ENCODE data around the gene CLECL1. TPM values are rescaled to one million over a fixed set of nuclear protein-coding genes. Genes with fewer than 3 reads are reported as not detected.

CLECL1 gene
- total and polyA plus RNA-seq, 2 experiments from 2014 or later: not detected

- DNase-seq (ENCODE audit: low spot score): no peak
Observed at GRCh38 chr12:9752145-9752933, 19.4 kb upstream of the CLECL1 start.

More at GRCh38 chr12:9752145-9752933, 19.4 kb upstream of the CLECL1 start:
- Histone ChIP-seq H3F3A (replicated peaks; ENCODE audit: low read depth) (no peaks in the 10 kb centered on the region), H3K4me3 (no peak overlapping the region), H2AFZ (no peak overlapping the region), H3K4me2 (no peak overlapping the region), H4K20me1 (replicated peaks; ENCODE audit: insufficient read depth) (no peaks in the 10 kb centered on the region), H3K9me2 (ENCODE audit: insufficient read depth) (no peaks in the 10 kb centered on the region), H3K36me3 (ENCODE audit: insufficient read depth) (no peaks in the 10 kb centered on the region), H3K4me1 (ENCODE audit: insufficient read depth) (peaks cover 8% of the 10 kb centered on the region; the same call in 1 of the 2 replicates), H3K79me2 (replicated peaks; ENCODE audit: insufficient read depth) (no peaks in the 10 kb centered on the region), H3K27ac (ENCODE audit: low read depth) (no peak overlapping the region), H3K27me3 (ENCODE audit: insufficient read depth) (no peaks in the 10 kb centered on the region)
- no peaks in the 10 kb centered on the region for H3K9me3 Mint-ChIP-seq
- peaks cover 13% of the 10 kb centered on the region; the same call in 2 of the 3 replicates for H3K4me1 Mint-ChIP-seq
- H3K4me3 Mint-ChIP-seq: no peak overlapping the region
- no peak for ATAC-seq
- H3K27me3 Mint-ChIP-seq (ENCODE audit: insufficient read depth, low read depth, poor library complexity): peaks cover 5% of the 10 kb centered on the region
- no peaks in the 10 kb centered on the region for H3K36me3 Mint-ChIP-seq (ENCODE audit: low read depth)
- TF ChIP-seq ZNF114 (CRISPR knock-in tag; IDR thresholded peaks at IDR 0.05) (no peak), CREB1 (CRISPR knock-in tag; IDR thresholded peaks at IDR 0.05; ENCODE audit: low read depth) (no peak), ZNF462 (CRISPR knock-in tag; IDR thresholded peaks at IDR 0.05) (no peak), EZH2phosphoT487 (IDR thresholded peaks at IDR 0.05; ENCODE audit: unreplicated experiment) (no peak), EZH2 (IDR thresholded peaks at IDR 0.05; ENCODE audit: low read depth, unreplicated experiment) (no peak), JUNB (IDR thresholded peaks at IDR 0.05; ENCODE audit: unreplicated experiment) (no peak), NANOG (IDR thresholded peaks at IDR 0.05; ENCODE audit: borderline replicate concordance) (no peak), POLR2AphosphoS5 (IDR thresholded peaks at IDR 0.05; ENCODE audit: low read depth) (no peak), REST (IDR thresholded peaks at IDR 0.05; ENCODE audit: unreplicated experiment) (no peak), ZNF331 (CRISPR knock-in tag; IDR thresholded peaks at IDR 0.05; ENCODE audit: low read depth) (no peak), STAT1 (IDR thresholded peaks at IDR 0.05; ENCODE audit: unreplicated experiment) (no peak), ETS1 (IDR thresholded peaks at IDR 0.05) (no peak)
- TF ChIP-seq, protein P1, sequence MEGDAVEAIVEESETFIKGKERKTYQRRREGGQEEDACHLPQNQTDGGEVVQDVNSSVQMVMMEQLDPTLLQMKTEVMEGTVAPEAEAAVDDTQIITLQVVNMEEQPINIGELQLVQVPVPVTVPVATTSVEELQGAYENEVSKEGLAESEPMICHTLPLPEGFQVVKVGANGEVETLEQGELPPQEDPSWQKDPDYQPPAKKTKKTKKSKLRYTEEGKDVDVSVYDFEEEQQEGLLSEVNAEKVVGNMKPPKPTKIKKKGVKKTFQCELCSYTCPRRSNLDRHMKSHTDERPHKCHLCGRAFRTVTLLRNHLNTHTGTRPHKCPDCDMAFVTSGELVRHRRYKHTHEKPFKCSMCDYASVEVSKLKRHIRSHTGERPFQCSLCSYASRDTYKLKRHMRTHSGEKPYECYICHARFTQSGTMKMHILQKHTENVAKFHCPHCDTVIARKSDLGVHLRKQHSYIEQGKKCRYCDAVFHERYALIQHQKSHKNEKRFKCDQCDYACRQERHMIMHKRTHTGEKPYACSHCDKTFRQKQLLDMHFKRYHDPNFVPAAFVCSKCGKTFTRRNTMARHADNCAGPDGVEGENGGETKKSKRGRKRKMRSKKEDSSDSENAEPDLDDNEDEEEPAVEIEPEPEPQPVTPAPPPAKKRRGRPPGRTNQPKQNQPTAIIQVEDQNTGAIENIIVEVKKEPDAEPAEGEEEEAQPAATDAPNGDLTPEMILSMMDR (conservative IDR thresholded peaks at IDR 0.05; ENCODE audit: low read depth in 2 of 2): no peak
- H3K27ac Mint-ChIP-seq: no peak overlapping the region

Data from GM23338 (cell line).